ENCODE results near the gene ANKRD36B.
"Not testable (repeated sequence)": the region's sequence is repeated elsewhere in the genome, so short reads cannot be mapped to it uniquely, and the experiment has no call there.

ANKRD36B gene

DNA sequence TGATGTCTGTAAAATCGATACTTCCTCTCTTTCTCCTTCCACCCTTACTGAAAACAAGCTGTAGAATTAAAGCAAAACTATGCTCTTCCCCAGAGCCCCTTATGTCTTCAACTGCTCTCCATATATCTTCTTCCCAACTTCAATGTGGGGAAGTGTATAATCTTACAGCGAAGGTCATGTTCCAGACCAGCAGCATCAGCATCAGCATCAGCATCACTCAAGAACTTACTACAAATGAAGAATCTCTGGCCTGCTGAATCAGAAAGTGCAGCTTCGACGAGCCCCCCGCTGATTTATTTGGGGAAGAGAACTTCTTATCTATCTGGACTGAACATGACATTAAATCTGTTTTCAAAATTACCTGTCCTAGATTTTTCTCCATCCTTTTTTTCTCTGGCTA is 40.6 kb downstream of the ANKRD36B start:
- DNase-seq (ENCODE audit: low read depth in 2 of 2) = not testable (repeated sequence)

DNA sequence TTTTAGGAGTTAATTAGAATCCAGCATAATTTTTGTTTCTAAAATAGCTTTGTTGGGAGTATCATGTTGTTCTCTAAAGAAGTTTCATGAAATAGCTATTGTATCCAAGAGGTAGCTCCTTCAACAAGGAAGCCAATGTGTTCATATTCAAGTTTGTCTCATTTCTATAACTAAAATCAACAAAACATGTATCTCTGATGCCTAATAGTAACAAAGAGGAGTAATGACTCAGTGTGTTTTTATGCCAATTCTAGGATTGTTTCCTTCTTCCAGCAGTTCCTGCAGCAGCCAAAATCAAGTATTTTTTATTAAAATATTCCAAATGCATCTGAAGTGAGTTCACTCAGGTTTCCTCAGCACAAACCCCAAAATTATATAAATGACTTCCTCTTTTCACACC is 41.1 kb downstream of the ANKRD36B start:
- DNase-seq (ENCODE audit: low read depth in 2 of 2) = not testable (repeated sequence)

DNA sequence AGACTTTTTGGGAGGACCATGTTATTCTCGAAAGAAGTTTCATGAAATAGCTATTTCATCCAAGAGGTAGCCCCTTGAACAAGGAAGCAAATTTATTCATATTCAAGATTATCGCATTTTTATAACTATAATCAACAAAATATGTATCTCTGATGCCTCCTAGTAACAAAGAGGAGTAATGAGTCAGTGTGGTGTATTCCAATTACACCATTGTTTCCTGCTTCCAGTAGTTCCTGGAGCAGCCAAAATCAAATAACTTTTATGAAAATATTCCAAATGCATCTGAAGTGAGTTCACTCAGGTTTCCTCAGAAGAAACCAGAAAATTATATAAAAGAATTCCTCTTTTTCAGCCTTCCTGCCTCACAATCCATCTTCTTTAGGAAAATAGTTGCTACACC is 43.0 kb downstream of the ANKRD36B start:
- no peak for DNase-seq (ENCODE audit: low read depth in 2 of 2)

DNA sequence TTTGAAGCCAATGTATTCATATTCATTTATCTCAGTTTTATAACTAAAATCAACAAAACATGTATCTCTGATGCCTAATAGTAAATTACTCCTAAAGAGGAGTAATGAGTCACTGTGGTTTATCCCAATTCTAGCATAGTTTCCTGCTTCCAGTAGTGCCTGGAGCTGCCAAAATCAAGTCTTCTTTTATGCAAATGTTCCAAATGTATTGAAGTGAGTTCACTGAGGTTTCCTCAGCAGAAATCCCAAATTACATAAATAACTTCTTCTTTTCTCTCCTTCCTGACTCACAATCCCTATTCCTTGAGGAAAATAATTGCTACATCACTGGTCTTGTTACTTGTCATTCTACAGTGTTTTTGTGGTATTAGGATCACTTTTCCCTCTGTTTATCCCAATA is 44.8 kb downstream of the ANKRD36B start:
- DNase-seq (ENCODE audit: low read depth in 2 of 2) = not testable (repeated sequence)

DNA sequence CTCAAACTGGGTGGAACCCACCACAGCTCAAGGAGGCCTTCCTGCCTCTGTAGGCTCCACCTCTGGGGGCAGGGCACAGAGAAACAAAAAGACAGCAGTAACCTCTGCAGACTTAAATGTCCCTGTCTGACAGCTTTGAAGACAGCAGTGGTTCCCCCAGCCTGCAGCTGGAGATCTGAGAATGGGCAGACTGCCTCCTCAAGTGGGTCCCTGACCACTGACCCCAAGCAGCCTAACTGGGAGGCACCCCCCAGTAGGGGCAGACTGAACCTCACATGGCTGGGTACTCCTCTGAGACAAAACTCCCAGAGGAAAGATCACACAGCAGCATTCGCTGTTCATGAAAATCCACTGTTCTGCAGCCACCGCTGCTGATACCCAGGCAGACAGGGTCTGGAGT is 63.8 kb downstream of the ANKRD36B start:
- DNase-seq (ENCODE audit: low read depth in 2 of 2) = not testable (repeated sequence)

DNA sequence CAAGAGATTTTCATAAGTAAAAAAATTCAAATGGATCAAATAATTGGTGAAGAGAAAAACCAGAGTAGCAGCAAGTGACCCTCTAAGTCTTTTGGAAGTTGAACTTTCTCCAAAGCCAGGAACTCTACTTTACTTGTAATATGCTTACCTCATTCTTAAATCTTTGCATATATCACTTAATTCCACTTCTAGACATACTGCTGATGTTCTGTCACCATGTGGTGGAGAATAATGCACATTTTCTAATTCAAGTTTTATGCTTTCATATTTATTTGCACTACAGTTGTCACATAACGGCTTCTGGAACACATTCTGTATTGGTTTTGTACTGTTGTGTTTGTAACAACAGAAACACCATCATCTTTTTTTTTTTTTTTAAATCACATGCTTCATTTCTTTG is 65.9 kb downstream of the ANKRD36B start:
- DNase-seq (ENCODE audit: low read depth in 2 of 2) = not testable (repeated sequence)

DNA sequence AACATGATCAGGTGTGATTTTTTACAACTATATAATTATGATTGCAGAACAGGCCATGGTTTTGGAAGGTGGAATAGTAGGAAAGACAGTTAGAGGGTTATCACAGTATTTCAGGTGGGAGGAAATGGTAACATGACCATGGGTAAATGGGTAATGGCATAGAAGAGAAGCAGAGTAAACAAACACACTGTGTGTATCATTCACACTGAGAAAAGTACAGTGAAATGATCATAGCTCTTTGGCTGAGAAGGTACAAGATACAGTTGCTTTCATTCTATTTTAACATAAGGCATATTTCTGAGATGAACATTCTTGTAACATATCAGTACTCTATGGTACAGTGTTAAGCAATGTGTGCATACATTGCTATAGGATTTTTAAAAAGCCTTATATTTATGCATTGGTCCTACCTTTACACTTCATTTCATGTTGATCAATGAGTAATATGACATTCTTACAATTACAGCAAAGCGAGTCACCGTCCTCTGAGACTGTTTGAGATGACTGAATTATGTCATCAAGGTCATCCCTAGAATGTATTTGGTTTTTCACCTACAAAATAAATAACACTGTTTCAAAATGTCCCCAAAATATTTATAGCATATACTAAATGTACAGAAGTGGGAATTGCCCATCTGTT is 66.6 kb downstream of the ANKRD36B start:
- not testable (repeated sequence) for DNase-seq (ENCODE audit: low read depth in 2 of 2)

DNA sequence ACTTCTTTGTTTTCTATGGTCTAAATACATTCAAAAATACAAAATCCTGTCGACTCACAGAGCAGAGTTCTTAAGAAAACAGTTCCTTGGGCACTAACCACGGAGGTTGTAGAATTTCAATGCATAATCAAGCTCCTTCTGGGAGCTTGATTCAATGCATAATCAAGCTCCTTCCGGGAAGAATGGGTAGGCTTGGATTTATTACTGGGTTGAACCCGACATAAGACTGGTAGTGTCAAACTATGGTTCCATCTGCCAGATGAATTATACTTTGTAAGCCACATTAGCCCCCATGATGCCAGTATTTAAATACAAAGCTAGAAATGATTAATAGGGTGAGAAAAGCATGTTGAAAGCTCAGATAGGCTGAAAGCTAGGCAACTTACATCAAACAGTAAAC is 94.0 kb downstream of the ANKRD36B start:
- DNase-seq (ENCODE audit: low read depth in 2 of 2) = not testable (repeated sequence)

DNA sequence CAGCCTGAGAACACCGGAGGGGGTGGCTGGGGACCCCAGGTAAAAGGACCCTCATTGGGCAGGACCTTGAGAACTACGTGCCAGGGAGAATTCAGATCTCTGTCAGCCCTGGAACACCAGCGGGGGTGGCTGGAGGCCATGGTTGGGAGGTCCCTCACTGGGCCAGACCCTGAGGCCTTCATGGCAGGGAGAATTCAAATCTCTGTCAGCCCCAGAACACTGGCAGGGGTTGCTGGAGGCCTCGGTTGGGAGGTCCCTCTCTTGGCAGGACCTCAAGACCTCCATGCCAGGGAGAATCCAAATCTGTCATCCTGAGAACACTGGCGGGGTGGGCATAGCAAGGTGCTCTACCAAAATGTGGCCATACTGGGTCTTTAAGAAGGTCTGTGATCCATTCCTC is 99.5 kb downstream of the ANKRD36B start:
- not testable (repeated sequence) for DNase-seq (ENCODE audit: low read depth in 2 of 2)
